HG03558 (cell line): ENCODE results near the gene ENOX2.

Experiments used
- ATAC-seq: cut with Tn5 transposase; IDR thresholded peaks from one replicate; pipeline ENCODE4 v1.9.1; 2021; ENCODE audit warnings: moderate number of reproducible peaks; ENCODE audit not compliant: unreplicated experiment; ENCODE audit errors: extremely low read depth

The ENOX2 gene

DNA sequence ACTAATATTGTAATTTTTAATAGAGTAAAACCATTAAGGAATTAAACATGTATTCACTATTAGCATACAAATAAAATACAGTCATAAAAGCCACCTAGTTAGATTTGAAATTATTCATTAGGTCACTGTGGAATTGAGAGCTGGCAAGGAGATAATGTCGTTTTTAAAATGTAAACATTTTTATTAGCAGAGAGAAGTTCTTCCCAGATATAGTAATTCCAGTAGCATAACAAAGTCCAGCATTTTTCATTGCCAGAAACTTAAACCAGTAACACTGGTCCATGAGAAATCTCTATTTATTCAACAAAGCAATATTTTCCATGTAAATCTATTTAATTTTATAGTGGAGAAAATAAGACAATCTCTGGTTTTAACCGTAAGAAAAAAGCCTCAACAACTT lies 17.5 kb downstream of the ENOX2 start:
- no peak for ATAC-seq

DNA sequence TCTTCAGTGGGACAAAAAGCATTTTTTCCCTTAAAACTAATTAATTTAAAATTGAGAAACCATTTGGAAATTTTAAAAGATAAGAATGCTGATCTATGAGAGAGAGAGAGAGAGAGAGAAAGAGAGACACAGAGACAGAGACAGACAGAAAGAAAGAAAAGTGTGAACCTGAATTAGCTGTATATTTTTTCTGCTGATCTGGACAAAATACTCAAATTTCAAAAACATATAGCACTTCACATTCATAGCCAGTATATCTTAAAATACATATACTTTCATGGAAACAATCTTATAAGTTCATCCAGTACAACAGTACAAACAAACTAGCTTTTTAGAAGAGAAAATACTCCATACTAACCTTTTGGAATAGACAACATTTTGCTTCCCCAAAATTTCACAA lies 18.4 kb downstream of the ENOX2 start:
- no peak for ATAC-seq

DNA sequence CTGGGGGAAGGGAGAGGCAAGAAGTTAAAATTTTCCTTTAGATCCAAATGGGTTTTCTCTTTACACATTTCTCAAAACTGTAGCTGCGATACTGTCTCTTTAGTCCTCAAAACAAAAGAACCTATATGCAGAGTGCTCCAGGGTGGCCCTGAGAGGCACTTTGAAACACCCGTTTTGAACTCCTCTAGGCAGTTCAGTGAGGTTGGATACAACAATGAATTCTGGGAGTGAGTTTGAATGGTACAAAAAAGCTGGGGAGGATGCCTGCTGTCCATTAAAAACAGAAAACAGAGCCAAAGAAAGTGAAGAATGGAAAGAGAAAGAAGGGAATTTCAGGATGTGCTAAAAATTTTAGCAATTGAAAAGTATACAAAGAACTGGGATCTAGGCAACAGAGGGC lies 23.1 kb downstream of the ENOX2 start:
- no peak for ATAC-seq

DNA sequence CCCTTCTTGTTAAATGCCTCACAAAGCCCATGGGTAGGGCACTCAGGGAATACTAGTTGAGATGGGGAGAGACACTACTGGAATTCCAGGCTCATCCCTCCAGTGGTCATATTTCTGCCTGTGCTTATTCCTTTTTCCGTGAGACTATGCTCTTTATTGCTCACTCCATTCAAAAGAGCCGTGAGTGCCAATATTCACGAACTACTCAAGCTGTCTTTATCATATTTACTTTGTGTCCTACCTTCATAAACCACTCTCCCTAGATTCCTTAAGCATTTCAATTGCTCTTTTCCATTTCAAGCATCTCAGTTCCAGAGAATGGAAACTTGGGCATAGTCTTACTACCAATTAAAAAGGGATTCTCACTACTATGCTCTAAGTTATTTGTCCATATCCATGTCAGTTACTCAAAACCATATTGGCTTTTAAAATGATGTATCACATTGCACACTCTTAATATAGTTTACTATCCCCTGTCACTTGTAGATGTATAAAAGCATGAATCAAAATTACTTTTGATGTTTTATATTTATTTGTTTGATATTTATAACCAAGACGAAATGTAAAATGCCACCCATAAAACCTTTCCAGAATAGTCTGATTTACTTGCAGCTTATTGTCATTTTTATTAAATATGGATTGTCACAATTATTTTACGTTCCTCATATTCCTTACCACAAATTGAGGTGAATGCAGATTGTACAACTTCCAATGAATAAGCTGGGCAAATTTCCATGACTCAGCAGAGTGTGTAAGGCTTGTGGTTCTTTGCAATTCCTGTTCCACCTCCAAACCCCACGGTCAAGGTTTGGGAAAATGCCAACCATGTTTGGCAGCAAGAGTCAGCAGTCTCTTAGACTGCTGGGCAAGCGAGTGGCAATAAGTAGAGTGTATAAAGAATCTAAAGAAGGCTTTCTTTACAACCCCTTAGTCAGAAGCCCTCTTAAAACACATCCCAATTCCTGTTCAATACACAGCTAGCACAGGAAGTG lies 24.4 kb downstream of the ENOX2 start:
- no peak for ATAC-seq

DNA sequence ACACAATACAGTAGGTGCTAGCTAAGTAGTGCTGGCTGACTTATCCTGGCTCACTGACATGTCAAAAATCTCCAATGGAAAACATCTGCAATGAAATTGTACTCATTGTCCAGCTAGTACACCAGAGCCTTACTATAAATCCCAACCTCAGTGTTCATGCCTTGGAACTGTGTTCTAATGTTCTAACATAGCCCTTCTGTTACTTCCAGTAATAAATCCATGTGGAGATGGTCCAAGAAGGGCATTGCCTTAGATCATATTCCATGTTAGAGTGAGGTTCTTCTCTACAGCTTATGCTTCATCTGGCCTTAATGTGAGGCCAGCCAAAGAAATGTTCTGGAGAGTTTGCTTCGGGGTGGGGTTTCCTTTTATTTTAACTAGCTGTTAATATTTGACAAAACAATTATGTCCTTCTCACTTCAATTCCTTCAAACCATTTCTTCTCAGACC lies 25.1 kb downstream of the ENOX2 start:
- ATAC-seq: no peak

DNA sequence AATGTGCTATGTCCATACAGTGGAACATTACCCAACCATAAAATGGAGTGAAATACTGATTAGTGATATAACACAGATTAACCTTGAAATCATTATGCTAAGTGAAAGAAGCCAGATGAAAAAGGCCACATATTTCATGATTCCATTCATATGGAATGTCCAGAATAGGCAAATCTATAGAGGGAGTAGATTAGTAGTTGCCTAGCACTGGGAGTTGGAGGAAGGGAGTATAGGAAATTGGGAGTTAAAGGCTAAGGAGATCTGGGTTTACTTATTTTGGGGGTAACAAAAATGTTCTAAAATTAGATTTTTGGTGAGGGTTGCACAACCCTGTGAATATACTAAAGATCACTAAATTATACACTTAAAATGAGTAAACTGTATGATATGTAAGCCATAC lies 26.8 kb downstream of the ENOX2 start:
- no peak for ATAC-seq

DNA sequence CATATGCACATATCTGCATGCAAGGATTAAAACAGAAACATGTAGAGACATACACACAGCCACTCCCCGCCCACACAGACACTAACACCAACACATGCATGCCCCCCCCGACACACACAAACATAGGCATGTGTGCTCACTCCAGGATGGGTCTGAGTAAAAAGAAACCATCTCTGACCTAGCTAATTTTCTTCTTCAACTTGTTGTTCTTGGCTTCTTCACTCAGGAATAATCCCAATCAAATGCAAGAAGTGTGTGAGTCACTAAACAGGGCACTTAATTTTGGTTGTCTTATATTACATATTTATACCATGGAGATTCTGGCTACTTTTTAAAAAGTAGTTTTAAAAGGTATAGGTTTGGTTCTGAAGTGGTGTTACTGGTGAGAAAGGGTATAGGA lies 28.3 kb downstream of the ENOX2 start:
- no peak for ATAC-seq

DNA sequence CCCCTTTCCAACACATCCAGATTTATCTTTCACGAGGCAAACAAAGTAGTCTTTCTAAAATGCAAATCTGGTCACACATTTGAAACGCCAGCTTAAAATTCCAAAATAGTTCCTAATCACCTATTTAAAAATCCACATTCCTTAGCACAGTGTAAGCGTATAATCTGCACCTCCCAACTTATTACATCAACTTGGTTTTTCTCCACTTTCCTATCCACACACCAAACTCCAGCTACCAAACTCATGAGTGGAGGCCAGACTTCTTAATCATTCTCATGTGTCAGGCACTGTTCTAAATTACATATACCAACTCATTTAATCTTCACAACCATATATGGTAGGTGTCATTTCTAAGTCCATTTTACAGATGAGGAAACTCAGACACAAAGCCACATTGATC lies 33.8 kb downstream of the ENOX2 start:
- ATAC-seq: no peak

DNA sequence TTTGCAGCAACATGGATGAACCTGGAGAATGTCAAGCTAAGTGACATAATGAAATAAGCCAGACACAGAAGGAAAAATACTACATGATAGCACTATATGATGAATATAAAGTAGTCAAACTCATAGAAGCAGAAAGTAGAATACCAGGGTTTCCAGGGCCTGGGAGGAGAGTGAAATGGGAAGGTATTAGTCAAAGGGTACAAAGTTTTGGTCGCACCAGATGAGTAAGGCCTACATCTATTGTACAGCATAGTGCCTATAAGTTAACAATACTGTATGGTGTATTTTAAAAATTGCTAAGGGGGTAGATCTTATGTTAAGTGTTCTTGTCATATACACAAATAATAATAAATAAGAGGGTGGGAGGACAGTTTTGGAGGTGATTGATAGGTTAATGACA lies 41.5 kb downstream of the ENOX2 start:
- ATAC-seq: no peak

DNA sequence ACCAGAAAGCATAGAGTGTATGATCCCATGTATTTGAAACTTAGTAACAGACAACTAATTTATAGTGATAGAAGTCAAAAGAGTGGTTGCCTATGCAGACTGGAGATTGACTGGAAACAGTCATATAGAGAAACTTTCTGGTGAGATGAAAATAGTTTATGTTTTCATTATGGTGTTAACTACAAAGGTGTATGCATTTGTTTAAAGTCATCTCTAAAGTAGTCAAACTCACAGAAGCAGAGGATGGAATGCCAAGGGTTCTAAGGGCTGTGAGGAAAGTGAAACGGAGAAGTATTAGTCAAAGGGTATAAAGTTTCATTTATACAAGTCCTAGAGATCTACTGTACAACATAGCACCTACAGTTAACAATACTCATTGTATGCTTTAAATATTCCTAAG lies 45.8 kb downstream of the ENOX2 start:
- ATAC-seq: peak; percentile 93

DNA sequence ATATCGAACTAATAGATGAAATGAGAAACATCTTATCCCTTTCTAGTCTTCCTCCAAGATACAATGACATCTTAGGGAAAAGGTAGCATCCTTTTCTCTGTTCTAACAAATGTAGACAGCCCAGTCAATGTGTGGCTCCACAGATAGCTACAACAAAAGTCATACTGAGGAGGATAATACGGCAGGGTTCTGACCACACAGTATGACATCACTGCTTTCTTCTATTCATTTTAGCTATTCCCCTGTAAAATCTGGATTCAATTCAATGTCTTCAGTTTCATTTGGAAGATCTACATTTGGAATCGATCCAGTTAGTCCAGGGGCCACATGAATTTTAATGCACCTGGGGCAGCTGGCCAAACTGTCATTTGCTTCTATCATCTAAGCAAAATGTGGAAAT lies 51.4 kb downstream of the ENOX2 start:
- ATAC-seq: no peak

DNA sequence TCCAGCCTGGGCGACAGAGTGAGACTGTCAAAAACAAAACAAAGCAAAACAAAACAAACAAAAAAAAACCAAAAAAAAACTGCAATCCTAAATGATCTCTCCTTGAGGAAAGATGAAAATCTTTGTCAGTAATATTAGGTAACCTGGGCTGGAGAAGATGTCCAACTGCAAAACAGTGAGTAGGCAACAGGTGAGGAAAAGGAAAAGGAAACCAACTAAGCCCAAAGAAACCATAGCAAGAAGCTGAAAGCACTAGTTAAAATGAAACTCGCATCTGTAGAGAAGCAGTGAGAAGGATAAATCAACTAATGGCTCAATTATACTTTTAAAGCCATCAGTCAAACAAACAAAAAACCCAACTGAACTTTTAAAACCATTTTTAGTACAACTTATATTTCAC lies 54.2 kb downstream of the ENOX2 start:
- ATAC-seq: peak; percentile 55

DNA sequence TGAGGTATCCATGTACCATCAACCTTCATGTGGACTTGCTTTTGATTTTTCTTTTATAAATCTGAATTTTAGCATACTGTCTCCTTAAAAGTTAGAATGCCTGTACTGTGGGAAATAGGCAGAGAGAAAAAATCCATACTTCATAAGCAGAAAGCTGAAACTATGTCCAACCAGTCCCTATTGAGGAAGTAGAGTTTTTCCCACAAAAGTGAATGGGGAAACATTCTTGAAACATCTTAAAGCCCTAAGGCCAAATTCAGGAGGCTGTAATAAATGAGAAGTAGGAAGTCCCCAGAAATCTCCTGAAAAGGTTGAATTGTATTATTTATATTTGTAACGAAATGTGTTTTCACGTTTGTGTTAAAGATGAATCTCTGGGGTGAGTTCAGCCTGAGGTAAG lies 56.3 kb downstream of the ENOX2 start:
- ATAC-seq: no peak

DNA sequence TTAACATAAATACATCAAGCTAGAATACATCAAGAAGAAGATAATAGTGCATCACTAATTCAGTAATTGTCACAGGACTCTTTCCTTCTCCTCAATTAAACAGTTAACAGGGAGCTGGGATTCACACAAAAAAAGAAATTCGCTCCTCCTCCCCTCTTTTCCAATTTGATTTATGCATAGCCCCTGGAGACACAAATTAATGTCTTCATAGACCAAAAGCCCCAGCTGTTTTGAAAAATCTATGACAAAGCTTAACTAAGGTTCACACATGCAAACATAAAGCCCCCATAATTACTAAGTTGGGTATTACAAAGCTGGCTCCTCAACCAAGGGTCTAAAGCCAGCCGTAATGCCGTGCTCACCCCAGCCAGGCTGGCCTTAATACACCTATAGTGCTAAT lies 61.2 kb downstream of the ENOX2 start:
- ATAC-seq: no peak

DNA sequence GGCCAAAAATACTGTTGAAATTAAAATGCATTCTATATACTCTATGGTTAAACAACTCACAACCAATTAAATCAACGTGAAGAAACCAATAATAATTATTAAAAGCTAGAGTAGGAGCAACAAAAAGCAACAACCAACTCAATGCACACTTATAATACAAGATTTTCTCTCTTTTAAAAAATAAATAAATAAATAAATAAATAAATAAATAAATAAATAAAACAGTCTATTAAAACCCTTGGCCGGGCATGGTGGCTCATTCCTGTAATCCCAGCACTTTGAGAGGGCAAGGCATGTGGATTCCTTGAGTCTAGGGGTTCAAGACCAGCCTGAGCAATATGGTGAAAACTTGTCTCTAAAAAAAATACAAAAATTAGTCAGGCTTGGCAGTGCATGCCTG lies 62.7 kb downstream of the ENOX2 start:
- ATAC-seq: no peak

DNA sequence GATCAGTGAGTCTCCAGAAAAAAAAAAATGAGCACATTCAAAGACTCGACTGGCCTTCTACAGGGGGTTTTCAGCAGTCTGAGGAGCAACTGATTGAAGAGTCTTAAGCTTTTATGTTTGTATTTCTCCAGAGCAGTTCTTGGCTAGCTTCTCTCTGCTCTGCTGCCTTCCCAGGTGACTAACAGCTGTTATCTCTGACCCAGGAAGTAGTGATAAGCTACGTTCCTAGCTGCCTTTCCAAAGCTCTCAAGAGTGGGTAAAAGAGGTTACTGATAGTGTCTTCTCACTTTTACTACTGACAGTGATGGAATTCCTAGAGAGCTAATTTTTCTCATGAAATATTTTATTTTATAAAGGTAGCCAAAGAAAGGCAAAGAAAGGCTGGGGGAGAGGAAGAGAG lies 66.6 kb downstream of the ENOX2 start:
- no peak for ATAC-seq

DNA sequence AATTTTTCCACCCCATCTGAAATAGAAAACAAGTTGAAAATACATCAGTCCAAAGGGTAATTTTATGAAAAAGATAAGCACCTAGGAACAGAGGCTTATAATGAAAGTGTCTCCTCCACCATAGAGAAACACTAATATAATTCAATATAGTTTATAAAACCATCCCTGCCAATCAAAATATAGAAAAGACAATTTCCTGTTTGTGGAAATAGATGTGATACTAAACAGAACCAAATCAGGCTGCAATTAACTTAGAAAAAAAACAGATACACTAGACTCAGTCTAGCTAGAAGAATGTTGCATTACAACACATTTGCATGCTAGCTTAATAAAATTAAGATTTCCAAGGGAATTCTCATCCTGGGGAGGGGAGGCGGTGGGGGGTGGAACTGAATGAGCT lies 68.2 kb downstream of the ENOX2 start:
- no peak for ATAC-seq

DNA sequence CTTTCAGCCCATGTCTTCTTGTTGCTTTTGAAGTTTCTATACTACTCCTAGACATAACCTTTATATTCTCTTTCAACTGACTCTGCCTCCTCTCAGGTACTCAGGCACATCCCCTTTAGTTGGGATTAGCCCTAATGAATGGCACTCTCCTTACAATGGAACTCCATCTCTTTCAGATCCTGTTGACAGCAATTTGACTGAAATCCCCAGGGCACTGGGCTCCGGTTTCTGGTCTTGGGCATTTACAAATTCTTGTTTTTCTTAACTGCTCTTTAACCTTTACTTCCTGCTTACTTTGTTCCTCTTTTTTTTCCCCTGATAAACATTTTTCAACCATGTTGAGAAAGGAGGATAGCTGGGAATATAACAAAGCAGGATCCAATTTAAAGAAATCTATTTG lies 68.9 kb downstream of the ENOX2 start:
- ATAC-seq: no peak

DNA sequence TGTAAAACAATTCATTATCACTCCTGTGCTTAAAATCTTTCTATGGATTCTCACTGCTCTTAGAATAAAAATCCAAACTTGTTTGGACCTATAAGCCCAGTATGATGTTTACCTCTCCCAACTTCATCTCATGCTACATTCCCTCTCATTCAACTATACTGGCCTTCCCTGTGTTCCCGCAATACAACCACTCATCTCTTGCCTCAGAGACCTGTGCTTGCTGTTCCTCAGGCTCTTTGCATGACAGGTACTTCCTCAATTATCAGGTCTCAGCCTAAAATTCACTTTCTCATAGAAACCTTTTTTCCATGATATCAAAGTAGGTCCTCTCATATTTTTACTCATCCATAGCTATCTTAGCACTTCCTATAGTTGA lies 71.7 kb downstream of the ENOX2 start:
- no peak for ATAC-seq

DNA sequence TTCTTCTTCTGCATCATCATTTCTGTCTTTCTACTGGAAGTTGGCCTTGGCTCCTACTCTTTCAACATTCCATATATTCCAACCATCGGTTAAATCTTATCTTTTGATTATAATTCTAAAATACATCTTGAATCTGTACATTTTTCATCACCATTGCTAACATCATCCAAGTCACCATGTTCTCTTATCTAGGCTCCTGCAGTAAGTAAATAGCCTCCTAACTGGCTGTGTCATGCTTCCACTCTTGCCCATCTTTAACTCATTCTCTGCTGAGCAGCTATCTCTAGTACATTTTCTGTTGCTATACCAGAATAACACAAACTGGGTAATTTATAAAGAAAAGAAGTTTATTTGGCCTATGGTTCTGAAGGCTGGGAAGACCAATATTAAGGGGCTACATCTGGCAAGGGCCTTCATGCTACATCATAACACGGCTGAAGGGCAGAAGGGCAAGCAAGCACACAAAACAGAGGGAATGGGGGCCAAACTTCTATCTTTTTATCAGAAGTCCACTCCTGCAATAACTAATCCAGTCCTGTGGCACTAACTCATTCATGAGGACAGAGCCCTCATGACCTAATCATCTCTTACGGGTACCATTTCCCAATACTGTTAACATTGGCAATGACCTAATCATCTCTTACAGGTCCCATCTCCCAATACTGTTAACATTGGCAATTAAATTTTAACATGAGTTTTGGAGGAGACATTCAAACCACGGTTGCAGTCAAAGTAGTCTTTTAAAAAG lies 72.2 kb downstream of the ENOX2 start:
- ATAC-seq: no peak
